GM18951 (cell line): Measurements from ENCODE around the gene KAZN.

Experiments used
- POLR2A ChIP-seq: IDR thresholded peaks from 4 replicates; pipeline ENCODE4 v1.6.1; 2011; ENCODE audit warnings: mild to moderate bottlenecking; ENCODE audit not compliant: insufficient read length, insufficient read depth; ENCODE audit errors: extremely low read depth
- in situ Hi-C: fragments of 300-500 bp; cut with MboI; formaldehyde crosslinking; loops from one replicate; pipeline ENCODE4 v1.12.0; 2022; ENCODE audit warnings: low sequenced_read_pairs, mixed read lengths, inconsistent platforms; ENCODE audit not compliant: unreplicated experiment

KAZN gene

GRCh38 chr1:14768582-14769304 is 170.3 kb downstream of the KAZN start:
- in situ Hi-C loops: no loop called here
- TF ChIP-seq POLR2A: no peak

- in situ Hi-C loops: no loop called here
- no peak for TF ChIP-seq POLR2A
Observed at GRCh38 chr1:14769486-14770274, 171.2 kb downstream of the KAZN start.

GRCh38 chr1:14773396-14774025 is 175.0 kb downstream of the KAZN start:
- no peak for TF ChIP-seq POLR2A
- in situ Hi-C loops: no loop called here

DNA sequence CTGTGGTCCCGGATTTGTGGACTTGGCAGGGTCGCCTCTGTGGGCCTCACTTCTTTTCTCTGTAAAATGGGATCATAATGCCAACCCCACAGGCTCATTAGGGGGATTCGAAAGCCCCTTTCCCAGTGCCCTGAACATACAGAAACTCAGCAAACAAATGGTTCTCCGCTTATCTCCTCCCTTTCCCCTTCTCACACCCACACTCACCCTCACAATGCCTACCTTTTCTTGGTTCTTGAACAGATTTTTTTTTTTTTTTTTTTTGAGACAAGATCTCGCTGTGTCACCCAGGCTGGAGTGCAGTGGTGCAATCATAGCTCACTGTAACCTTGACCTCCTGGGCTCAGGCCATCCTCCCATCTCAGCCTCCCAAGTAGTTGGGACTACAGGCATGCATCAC is 175.7 kb downstream of the KAZN start:
- in situ Hi-C loops: no loop called here
- no peak for TF ChIP-seq POLR2A

GRCh38 chr1:14774988-14775387 is 176.5 kb downstream of the KAZN start:
- TF ChIP-seq POLR2A: no peak
- in situ Hi-C loops: no loop called here

- in situ Hi-C loops: no loop called here
- TF ChIP-seq POLR2A: no peak
Observed at GRCh38 chr1:14775434-14775833, 176.9 kb downstream of the KAZN start.

DNA sequence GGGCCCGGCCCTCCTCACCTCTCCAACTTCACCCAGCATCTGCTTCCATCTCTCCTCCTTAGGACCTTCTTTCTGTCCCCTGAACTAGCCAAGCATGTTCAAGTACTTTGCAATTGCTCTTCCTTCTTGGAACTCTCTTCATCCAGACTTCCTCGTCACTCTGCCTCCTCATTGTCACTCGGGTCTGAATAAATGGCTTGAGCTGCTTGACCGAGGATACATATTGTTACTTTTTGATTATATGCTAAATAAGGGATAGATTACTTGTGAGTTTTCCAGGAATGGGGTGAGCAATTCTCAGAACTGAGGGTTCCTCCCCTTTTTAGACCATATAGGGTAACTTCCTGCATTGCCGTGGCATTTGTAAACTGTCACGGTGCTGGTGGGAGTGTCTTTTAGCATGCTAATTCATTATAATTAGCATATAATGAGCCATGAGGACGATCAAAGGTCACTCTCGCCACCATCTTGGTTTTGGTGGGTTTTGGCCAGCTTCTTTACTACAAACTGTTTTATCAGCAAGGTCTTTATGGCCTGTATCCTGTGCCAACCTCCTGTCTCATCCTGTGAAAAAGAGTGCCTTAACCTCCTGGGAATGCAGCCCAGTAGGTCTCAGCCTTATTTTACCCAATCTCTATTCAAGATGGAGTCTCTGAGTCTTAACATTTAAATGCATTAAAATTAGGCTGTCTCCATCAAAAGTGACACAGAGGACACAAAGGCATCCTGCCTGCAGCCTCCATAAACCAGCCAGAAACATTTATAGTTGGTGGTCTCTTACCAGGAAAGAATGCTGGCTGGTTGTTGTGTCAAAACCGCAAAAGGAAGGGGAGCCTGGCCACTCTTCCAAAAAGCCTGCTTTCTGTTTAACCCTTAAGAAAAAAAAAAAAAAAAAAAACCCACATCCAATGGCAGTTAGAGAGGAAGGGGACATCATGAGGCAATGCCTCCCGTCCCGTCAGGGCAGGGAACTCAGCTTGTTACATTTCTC is 179.3 kb downstream of the KAZN start:
- no peak for TF ChIP-seq POLR2A
- in situ Hi-C loops: no loop called here

DNA sequence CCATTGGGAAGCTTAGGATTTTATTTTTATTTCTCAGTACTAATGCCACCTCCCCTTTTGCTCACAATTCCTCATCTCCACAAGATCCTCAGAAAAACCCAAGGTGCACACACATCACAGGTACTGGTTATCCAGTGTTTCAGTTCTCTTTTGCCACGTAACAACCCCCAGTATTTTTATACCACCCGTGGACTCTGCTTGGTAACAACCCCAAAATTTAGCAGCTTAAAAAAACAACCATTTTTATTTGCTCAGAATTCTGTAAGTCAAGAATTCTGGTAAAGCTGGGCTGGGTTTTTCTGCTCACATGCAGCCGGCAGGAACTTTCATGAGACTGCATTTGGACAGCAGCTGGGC is 180.0 kb downstream of the KAZN start:
- in situ Hi-C loops: no loop called here
- TF ChIP-seq POLR2A: no peak

- no peak for TF ChIP-seq POLR2A
- in situ Hi-C loops: no loop called here
Observed at GRCh38 chr1:14778898-14779865, 180.7 kb downstream of the KAZN start.

DNA sequence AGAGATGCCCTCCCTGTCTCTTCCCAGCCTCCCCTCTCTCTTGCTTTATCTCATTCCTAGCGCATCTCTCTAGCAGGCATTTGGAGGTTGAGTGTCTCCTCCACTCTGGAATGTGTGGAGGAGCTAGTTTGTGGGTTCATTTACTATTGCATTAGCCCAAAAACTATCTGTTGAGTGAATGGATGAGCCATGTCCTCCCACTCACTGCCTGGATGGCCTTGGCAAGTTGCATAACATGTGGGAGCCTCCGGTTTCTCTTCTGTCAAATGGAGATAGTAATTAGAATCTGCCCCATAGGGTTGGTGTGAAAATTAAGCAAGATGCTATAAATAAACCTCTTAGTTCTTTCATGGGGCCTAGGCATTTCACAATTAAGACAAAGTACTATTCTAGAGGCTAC is 181.8 kb downstream of the KAZN start:
- TF ChIP-seq POLR2A: no peak
- in situ Hi-C loops: no loop called here

DNA sequence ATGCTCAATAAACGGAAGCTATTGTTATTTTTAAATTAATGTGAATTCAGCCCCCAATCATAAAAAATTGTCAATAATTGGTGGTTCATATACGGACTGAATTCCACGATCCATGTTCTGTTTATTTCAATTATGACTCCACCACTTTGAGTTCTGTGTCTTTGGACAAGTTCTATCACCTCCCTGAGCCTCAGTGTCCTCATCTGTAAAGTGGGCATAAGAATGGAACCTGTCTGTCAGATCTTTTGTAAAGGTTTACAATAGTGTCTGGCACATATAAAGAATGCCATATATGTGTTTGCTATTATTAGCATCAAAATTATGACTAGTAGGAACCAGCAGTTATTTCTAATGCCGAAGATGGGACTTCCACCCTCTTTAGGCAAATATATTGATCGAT is 183.3 kb downstream of the KAZN start:
- TF ChIP-seq POLR2A: no peak
- in situ Hi-C loops: no loop called here
